Activated CD8-positive, alpha-beta memory T cell treated with anti-CD3 and anti-CD28 coated beads for 1 hour (primary cell): Measurements from ENCODE around the gene SLC4A3.
A peak's percentile ranks its signal among the peaks of the same experiment; 100 is the strongest.

ENCODE experiments used
- DNase-seq, 2 donors: peaks; one replicate each; pipeline ENCODE4 v3.0.0-alpha.2; 2020; ENCODE audit warnings: low read depth in 1 of 2; ENCODE audit errors: extremely low read depth in 1 of 2

Gene SLC4A3, protein sequence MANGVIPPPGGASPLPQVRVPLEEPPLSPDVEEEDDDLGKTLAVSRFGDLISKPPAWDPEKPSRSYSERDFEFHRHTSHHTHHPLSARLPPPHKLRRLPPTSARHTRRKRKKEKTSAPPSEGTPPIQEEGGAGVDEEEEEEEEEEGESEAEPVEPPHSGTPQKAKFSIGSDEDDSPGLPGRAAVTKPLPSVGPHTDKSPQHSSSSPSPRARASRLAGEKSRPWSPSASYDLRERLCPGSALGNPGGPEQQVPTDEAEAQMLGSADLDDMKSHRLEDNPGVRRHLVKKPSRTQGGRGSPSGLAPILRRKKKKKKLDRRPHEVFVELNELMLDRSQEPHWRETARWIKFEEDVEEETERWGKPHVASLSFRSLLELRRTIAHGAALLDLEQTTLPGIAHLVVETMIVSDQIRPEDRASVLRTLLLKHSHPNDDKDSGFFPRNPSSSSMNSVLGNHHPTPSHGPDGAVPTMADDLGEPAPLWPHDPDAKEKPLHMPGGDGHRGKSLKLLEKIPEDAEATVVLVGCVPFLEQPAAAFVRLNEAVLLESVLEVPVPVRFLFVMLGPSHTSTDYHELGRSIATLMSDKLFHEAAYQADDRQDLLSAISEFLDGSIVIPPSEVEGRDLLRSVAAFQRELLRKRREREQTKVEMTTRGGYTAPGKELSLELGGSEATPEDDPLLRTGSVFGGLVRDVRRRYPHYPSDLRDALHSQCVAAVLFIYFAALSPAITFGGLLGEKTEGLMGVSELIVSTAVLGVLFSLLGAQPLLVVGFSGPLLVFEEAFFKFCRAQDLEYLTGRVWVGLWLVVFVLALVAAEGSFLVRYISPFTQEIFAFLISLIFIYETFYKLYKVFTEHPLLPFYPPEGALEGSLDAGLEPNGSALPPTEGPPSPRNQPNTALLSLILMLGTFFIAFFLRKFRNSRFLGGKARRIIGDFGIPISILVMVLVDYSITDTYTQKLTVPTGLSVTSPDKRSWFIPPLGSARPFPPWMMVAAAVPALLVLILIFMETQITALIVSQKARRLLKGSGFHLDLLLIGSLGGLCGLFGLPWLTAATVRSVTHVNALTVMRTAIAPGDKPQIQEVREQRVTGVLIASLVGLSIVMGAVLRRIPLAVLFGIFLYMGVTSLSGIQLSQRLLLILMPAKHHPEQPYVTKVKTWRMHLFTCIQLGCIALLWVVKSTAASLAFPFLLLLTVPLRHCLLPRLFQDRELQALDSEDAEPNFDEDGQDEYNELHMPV

DNA sequence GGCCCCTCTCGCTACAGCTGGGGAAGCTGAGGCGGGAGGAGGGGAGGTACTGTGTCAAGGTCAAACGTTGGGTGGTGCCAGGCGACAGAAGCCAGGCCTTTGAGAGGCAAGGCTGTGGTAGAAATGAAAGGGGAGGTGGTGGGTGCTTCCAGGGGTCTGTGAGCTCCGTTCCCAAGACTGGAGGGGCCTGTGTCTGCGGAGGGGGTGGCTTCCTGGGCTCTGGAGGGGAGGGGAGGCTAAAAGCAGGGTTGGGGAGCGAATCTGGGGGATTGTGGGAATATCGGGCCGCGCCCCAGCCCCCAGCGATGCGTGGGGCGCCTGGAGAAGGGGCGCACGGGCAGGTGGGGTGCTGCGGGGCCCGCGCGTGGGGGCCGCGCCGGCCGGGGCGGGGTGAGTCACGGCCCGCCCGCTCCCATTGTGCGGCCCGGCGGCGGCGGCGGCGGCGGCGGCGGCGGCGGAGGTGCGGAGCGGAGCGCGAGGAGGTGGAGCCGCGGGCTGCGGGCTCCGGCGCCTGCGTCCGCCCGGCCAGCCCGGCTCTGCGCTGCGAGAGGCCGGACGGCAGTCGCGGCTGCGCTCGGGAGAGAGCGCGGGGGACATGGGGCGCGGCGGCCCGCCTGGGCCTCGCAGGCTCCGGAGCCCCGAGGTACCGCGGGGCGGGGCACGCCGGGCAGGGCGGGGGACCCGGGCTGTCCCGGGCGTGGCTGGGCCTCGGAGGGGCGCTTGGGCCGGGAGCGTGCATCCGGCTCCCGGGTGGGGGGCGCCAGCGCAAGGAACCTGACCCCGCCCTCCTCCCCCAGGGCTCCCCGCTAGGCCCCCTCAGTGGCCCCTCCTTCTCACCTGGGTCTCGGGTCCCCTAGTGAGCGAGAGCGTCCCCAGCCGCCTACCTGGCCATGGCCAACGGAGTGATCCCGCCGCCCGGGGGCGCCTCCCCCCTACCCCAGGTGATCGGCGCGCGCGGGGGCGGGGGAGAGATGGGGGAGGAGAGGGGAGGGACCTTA, at the start of gene SLC4A3:
Gene SLC4A3, plus strand, starts transcription at position 528 of the 998 bp plus-strand sequence. Its CDS starts 363 bp downstream, at position 891.
- DNase-seq, result no peak

DNA sequence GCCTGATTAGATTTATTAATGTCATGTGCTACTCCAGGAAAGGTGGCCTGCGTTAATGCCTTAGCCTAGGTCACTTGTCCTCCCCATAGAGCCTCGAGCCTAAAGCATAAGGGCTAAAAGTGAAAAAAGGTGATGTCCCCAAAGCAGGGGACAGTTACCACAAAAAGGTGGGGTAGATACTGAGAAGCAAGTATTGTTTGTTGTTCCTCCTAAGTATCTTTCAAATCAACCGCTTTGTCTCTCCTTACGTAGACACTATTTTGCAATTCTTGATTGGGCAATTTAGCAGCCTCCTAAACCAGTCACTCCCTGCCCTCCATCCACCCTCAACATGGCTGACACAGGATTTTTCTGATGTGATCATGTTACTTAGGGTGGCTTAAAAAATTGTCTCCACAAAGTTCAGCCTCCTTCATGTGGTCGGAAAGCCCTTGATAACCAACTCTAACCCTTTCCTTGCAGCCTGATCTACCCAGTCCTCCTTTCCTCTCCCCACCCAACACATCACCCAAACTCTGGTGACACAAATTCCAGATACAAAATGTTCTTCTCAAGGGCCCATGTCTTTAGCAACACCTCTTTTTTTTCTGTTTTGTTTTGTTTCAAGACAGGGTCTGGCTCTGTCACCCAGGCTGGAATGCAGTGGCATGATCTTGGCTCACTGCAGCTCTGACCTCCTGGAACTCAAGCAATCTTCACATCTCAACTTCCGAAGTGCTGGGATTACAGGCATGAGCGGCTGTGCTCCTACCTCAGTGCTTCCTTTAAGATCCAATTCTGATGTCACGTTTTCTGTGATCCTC, 48.4 kb upstream of the SLC4A3 start:
- no peak for DNase-seq

DNA sequence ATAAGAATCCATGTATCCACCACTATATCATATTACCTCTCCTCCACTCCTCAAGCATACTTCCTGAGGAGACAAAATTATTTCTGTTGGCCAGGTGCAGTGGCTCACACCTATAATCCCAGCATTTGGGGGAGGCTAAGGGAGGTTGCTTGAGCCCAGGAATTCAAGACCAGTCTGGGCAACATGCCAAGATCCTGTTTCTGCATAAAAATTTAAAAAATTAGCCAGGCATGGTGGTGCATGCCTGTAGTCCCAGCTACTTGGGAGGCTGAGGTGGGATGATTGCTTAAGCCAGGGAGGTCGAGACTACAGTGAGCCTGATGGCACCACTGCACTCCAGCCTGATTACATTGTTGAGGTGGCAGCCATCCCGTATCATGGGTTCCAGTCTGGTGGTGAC, 46.1 kb upstream of the SLC4A3 start:
- no peak for DNase-seq

DNA sequence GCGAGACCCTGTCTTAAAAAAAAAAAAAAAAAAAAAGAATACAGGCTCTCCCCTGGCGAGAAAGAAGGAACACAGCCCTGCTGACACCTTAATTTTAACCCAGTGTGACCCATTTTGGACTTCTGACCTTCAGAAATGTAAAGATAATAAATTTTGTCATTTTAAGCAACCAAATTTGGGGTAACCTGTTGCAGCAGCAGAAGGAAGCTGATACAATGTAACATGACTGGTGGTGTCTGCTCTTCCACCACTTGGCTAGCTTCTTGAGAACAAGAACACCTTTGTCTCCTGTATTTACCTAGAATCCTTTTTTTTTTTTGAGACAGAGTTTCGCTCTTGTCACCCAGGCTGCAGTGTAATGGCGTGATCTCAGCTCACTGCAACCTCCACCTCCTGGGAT, 36.3 kb upstream of the SLC4A3 start:
- DNase-seq, result no peak

DNA sequence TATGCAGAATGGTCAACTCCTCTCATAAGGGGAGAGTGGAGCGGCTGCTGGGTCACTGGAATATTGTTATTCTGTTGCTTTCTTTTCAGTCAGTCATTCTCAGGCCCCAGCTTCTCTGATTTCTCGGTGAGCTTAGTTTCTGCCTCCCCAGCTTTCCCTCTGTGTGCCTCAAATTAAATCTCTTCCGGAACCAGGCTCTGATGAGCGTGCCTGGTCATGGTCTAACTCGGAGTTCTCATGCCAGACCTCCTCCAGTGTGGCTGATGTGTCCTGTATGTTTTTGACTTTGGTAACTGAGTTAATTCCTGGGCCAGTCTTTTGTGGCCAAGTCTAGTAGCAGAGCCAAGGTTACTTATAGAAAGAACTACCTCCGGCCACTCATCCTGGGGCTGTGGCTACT, 34.7 kb upstream of the SLC4A3 start:
- no peak for DNase-seq

DNA sequence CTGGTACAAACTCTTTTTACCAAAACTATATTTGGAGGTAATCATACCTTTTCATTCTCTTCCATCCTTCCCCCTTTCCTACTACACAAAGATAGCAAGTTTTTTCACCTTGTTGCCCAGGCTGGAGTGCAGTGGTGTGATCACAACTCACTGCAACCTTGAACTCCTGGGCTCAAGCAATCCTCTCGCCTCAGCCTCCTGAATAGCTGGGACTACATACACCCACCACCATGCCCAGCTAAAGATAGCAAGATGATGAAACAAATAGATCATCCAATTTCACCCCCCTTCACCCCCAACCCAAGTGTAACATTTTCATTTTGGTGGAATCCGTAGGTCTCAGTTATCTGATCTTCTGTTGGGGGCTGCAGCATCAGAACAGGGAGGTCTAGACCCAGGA, 34.3 kb upstream of the SLC4A3 start:
- DNase-seq, result no peak

DNA sequence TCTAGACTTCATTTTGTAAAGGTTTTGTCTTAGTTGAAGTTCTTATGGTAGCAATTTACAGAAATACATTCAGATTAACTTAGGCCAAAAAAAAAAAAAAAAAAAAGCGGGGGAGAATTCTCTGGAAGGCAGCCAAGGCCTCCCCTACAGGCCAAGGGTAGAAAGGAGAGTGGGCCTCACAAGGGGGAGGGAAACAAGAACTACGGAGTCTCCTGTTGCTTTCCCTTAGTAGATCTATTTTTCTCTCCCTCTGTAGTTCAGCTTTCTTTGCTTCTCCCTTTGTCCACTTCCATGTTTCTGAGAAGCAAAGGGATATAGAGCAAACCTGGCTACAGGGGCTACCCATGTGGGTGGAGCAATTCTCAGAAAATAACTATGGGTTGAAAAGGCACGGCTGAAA, 32.2 kb upstream of the SLC4A3 start:
- no peak for DNase-seq

DNA sequence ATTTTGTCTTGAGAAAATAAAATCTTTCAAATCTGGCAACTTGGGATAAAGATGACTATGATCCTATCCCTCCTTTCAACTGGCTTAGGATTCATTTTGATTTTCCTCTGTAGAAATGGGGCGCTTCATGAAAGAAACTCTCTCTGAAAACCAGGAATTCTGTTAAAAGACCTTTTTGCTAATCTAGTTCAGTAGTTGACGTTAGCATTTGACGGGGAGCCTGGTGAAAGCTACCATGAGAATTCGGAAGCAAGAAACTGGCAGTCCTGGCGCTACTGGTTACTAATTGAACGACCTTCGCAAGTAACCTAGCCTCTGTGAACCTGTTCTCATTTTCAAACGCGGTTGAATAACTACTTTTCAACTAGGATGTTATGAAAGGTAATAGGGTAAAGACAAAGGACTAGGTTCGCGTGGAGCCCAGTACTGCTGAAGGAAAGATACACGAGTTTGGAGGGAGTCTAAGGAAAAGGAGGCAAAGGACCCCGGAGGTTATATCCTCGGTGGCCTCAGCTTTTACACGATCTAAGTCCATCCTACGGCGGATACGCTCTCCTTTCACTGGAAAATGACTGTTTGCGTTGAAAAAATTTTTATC, 30.4 kb upstream of the SLC4A3 start:
- DNase-seq, result no peak

DNA sequence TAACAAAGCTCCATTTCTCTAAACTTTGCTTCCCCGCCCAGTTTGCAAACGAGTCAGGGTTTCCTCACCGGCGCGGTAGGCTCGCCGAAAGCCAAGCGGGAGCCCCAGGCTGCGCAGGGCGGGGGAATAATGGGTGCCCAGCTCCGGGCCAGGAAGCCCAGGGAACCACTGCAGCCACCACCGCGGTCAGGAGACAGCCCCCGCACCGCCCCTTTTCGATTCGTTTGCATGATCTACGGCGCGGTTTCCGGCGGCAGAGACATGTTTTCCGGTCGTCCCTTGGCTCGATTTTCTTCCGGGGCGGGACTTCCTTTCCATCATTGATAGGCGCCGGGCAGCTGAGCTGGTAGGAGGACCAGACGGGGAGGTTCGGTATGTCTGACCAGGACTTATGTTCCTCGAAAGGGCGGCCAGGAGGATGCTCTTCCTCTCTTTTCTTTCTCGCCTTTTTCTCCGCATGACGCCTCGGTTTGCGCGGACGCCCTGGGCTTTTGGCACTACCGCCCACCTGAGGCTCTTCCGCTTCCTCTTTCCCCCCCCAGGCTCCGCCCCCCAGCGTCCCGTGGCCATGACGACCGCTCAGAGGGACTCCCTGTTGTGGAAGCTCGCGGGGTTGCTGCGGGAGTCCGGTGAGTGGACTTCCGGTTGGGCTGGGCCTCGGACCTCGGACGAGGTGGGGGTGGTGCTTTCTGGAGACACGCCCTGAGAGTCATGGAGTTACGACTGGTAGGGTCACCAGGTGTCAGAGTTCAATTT, 29.7 kb upstream of the SLC4A3 start, which contains the start of gene STK11IP:
Gene STK11IP, plus strand, starts transcription at position 306 of the 756 bp plus-strand sequence. Its CDS starts 263 bp downstream, at position 569.
- peak; percentile 61 to 80 for DNase-seq

DNA sequence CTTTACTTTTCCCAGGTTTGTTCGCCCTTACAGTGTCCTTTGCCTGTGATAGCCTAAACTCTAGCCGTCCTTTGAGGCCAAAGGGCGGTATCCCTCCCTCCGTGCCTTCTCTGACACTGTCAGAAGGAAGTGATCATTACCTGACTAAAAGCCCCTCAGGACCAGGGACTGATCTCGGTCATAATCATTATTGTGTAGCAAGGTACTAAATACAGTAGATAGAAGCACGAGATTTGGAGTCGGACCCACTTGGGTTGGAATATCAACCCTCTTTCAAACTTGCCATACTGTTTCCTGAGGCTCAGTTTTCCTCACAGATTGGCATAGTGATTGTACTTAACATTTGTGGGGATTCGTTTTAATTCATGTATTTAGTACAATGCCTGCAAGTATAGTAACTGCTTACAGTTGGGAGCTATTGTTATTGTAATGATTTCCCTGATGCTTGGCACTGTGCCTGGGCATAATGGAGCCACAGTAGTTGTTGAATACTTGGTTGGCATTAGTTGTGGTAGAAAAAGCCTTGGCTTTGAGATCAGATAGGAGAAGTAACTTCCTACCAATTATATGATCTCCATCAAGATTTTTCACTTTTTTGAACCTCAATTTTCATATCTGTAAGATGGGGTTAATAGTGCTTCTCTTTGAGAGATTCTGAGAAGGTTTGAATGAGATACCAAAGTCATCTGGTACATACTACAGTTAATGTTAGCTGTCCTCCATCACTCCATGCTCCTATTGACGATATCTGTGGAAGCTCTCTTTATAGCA, 28.9 kb upstream of the SLC4A3 start:
- DNase-seq, result no peak

DNA sequence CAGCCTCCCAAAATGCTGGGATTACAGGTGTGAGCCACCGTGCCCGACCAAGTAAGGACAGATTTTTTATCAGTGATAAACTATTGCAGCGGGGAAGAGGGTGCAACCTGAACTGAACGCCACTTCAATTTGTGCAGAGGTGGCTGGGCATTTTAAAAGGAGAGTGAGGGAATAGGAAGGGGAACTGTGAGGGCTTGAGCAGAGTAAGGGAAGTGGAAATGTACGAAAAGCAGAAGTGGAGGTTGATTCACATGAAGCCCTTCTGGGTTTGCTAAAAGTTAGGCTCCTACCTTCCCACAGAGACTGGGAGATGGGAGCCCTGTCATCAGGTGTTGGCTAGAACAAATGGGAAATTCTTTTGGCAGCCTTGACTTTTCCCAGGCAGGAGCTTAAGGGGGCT, 23.7 kb upstream of the SLC4A3 start:
- DNase-seq, result no peak

DNA sequence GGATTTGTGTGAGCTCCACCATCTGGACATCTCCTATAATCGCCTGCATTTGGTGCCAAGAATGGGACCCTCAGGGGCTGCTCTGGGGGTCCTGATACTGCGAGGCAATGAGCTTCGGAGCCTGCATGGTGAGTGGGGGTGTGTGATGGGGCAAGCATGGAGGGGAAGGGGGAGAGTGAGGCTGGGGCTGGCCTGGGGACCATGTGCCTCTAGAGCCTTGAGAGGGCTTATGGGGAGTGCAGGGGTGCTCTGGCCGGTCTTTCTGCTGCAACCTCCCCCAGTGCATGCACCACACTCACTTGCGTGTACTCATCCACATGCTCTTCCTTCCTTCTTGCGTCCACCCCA, 21.8 kb upstream of the SLC4A3 start:
- no peak for DNase-seq

DNA sequence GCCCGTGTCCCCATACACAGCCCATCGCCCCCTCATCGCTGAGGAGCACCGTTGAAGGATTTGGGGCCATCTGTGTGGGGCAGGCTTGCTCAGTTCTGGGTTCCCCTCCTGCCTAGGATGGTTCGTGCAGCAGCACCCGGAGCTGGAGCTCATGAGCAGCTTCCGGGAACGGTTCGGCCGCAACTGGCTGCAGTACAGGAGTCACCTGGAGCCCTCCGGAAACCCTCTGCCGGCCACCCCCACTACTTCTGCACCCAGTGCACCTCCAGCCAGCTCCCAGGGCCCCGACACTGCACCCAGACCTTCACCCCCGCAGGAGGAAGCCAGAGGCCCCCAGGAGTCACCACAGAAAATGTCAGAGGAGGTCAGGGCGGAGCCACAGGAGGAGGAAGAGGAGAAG, 19.5 kb upstream of the SLC4A3 start:
- no peak for DNase-seq

DNA sequence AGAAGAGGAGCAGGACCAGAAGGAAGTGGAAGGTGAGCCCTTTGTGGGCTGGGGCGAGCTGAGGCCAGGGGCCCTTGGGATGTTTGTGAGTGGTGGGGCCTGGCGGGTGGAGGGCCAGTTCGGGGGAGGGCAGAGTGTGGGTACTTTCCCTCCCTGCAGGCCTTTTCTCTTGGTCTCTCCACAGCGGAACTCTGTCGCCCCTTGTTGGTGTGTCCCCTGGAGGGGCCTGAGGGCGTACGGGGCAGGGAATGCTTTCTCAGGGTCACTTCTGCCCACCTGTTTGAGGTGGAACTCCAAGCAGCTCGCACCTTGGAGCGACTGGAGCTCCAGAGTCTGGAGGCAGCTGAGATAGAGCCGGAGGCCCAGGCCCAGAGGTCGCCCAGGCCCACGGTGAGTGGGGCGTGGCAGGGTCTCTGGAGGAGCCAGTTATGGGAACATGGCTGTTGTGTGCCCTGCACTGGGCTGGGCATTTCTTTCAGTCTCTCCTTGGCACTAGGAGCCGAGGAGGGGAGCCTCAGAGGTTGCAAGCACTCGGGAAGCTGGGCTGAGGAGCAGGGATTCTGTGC, 18.9 kb upstream of the SLC4A3 start:
- DNase-seq, result no peak

DNA sequence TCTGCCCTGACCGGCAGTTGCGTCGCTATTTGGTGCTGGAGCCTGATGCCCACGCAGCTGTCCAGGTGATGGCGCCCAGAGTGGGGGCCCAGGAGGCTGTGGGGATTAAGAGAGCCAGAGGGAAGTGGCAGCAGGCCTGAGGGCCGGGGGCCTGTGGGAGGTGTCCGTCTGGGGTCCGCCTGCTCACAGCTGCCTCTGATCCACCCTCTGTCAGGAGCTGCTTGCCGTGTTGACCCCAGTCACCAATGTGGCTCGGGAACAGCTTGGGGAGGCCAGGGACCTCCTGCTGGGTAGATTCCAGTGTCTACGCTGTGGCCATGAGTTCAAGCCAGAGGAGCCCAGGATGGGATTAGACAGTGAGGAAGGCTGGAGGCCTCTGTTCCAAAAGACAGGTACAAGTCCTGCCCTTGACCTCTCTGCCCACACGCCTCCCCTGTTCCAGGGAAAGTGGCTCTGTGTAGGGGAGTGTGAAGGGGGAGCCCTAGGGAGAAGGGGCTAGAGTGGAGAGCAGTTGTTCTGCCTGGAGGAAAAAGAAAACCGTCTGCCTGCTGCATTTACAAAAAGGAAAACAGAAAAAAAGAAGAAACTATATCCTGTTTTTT, 18.2 kb upstream of the SLC4A3 start:
- no peak for DNase-seq

DNA sequence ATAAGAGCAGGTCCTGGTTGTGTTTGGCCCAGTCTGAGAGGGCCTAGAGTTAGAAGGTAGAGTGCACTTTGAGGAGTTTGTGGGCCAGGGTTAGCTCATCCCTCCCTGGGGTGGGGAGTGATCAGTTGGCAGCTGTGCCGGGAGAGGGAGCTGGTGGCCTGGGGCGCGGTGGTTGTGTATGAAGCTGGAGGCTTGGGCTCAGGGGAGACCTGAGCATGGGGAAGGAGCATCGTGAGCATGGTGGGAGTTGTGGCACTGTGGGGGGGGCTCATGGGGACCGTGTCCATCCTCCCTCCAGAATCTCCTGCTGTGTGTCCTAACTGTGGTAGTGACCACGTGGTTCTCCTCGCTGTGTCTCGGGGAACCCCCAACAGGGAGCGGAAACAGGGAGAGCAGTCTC, 16.1 kb upstream of the SLC4A3 start:
- no peak for DNase-seq
